HG02938 (cell line): ENCODE data around the gene MDK.
A peak's percentile ranks its signal among the peaks of the same experiment; 100 is the strongest.
"Not testable (repeated sequence)": the region's sequence is repeated elsewhere in the genome, so short reads cannot be mapped to it uniquely, and the experiment has no call there.

Experiments used
- ATAC-seq: cut with Tn5 transposase; IDR thresholded peaks from one replicate; pipeline ENCODE4 v1.9.1; 2021; ENCODE audit warnings: mild to moderate bottlenecking, moderate library complexity; ENCODE audit not compliant: unreplicated experiment

MDK gene

DNA sequence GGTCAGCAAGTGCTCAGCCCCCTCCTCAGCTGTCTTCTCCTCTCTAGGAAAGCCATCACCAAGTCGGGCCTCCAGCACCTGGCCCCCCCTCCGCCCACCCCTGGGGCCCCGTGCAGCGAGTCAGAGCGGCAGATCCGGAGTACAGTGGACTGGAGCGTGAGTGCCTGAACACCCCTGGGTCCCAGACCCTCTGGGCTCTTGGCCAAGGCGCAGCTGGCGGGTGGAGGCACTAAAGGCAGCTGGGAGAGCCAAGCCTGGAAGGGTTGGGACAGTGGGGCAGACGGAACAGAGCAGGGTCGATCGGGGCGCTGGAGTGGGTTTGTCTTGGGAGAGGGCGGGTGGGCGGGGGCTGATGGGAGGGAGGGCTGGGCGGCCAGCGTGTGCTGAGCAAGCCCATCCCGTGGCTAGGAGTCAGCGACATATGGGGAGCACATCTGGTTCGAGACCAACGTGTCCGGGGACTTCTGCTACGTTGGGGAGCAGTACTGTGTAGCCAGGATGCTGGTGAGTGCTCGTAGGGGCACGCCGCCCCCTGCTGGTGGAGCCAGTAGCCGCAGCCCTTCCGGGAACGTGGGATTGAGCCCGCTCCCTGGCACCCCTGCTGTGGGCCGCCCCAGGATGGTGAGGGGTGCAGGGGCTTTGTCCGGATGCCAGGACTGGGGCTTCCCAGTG lies 14.1 kb upstream of the MDK start:
- no peak for ATAC-seq

- no peak for ATAC-seq
Measured at GRCh38 chr11:46367916-46368267, 13.6 kb upstream of the MDK start.

DNA sequence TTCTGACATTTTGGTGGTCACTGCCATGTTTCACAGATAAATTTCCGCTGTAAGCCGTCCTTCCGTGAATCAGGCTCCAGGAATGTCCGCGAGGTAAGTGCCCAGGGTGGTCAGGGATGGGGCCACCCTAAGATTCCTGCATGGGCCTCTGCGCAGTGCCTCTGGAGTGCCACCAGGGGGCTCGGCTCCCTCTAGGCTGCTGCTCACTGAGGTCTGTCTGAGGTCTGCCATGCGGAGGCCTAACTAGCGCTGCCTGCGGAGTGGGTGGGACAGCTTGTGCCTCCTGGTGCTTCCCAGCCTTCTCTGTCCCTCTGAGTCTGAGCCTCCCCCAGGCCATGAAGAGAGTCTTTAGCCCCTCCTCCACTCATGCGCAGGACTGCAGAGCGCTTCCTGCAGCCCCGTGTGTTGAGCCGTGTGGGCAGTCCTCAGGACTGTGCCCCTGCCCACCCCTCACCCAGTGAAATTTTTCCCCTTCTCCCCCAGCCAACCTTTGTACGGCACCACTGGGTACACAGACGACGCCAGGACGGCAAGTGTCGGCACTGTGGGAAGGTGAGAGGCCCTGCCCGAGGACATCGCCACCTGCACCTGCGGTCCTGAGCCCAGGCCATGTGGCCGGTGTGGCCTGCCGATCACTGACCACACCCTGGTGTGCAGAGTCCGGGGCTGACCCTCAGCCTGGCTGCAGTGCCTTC lies 11.9 kb upstream of the MDK start:
- ATAC-seq, result peak; percentile 50

- ATAC-seq, result no peak
Measured at GRCh38 chr11:46370253-46370652, 11.2 kb upstream of the MDK start.

- ATAC-seq, result not testable (repeated sequence)
Measured at GRCh38 chr11:46371262-46371661, 10.2 kb upstream of the MDK start.

DNA sequence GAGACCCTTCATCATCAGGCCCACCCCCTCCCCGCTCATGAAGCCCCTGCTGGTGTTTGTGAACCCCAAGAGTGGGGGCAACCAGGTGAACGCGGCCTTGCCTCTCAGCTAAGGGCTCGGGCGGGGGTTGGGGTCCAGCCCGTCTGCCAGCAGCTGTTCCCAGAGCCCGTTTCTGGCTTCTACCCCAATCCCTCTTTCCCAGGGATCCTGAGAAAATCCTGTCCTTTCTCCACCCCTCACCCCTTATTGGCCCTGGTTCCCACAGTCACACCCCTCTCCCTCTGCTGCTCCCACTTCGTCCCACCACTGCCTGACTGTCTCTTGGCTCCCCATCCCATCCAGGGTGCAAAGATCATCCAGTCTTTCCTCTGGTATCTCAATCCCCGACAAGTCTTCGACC lies 9.4 kb upstream of the MDK start:
- ATAC-seq, result no peak

GRCh38 chr11:46372501-46372900 lies 9.0 kb upstream of the MDK start:
- not testable (repeated sequence) for ATAC-seq

DNA sequence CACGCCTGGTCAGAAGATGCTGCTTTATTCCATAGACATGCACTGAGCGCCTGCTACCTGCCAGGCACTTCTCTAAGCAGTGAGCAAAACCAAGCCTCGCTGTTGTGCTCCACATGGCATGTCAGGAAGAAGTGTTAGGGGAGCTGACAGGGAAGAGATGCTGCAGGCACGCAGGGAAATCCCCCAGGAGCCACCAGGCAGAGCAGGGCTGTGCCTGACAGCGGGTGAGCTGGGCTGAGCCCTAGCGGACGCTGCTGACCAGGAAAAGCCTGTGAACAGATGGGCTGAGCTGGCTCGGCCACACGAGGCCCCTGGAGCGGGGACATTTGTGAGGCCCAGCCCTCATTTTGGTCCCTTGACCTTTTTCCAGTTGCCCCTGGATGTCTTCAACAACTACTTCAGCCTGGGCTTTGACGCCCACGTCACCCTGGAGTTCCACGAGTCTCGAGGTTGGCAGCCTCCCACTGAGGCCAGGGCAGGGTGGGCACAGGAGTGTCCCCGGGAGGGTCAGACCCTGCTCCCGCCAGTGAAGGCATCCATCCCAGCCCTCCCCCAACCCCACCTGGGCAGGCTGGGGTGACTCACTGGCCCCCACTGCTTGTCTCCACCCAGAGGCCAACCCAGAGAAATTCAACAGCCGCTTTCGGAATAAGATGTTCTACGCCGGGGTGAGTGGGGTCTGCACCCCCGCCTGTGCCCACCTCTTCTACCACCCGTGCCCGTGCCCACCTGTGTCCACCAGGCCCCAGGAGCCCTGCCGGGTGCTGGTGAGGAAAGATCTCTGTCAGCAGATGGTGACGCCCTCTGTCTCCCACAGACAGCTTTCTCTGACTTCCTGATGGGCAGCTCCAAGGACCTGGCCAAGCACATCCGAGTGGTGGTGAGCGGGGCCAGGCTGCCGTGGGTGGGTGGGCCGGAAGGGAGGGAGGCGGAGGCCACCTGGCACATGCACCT lies 7.4 kb upstream of the MDK start:
- no peak for ATAC-seq

- ATAC-seq, result no peak
Measured at GRCh38 chr11:46374815-46375214, 6.7 kb upstream of the MDK start.

DNA sequence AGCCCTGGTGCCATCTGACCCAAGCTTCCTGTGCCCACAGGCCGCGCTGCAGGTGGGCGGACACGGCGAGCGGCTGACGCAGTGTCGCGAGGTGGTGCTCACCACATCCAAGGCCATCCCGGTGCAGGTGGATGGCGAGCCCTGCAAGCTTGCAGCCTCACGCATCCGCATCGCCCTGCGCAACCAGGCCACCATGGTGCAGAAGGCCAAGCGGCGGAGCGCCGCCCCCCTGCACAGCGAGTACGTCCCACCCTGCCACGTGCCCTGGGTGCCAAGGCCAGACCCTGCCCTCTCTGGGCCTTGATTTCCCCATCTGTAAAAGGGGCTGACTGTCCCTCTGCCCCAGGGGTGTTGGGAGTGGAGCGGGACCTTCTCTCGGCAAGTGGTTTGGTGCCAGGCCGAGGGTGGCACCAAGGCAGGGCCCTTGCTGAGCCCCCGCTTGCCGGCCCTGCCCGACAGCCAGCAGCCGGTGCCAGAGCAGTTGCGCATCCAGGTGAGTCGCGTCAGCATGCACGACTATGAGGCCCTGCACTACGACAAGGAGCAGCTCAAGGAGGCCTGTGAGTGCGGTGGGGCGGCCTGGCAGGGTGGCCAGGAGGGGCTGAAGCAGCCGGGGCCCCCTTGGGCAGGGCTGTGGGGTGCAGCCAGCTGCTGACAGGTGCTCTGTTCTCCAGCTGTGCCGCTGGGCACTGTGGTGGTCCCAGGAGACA lies 5.9 kb upstream of the MDK start:
- ATAC-seq, result no peak

DNA sequence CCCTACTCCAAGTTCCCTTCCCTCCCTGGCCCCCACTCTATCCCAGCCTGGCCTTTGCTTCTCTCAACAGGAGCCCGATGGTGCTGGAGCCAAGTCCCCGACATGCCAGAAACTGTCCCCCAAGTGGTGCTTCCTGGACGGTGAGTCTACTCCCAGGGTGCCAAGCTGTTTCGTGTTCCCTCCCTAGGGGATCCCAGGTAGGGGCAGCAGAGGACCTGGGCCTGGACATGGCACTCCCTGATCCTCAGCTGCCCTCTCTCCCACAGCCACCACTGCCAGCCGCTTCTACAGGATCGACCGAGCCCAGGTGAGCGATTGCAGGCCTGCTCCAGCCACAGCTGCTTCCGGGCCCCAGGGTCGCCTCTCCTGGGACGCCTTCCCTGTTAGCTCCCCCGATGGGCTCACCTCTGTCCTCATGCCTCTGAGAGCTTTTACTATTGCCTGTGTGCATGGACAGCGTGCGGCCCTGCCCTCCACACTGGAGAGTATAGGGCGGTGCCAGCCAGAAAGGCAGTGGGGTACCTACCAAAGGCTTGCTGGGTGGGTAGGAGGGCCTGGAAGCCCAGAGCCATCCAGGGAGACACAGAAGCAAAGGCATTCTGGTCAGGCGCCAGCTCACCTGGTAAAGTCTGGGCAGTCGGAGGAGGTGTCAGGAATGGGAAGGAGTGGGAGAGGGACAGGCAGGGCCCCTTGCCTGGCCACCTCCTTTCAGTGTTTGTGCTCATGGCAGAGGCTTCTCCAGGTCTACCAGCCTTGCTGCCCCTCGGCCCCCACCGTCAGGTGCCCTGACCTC lies 5.0 kb upstream of the MDK start:
- no peak for ATAC-seq

GRCh38 chr11:46377290-46377689 lies 4.2 kb upstream of the MDK start:
- ATAC-seq, result no peak

GRCh38 chr11:46377831-46378230 lies 3.6 kb upstream of the MDK start:
- ATAC-seq, result no peak

DNA sequence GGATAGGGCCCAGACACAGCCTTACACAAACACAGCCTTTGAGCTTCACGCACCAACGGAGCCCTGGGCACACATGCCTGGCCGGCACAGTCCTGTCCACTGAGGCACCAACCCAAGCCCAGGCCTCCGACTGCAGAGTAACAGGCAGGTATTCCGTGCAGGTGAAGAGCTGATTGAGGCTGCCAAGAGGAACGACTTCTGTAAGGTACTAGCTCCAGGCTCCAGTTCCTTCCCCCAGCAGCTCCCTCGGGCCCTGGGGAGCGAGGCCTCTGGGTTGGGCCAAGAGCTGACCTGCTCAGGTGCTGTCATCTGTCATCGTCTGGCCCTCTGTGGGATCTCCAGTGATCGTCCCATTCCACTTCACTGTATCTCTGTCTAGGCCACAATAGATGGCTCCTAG lies 3.2 kb upstream of the MDK start:
- no peak for ATAC-seq

DNA sequence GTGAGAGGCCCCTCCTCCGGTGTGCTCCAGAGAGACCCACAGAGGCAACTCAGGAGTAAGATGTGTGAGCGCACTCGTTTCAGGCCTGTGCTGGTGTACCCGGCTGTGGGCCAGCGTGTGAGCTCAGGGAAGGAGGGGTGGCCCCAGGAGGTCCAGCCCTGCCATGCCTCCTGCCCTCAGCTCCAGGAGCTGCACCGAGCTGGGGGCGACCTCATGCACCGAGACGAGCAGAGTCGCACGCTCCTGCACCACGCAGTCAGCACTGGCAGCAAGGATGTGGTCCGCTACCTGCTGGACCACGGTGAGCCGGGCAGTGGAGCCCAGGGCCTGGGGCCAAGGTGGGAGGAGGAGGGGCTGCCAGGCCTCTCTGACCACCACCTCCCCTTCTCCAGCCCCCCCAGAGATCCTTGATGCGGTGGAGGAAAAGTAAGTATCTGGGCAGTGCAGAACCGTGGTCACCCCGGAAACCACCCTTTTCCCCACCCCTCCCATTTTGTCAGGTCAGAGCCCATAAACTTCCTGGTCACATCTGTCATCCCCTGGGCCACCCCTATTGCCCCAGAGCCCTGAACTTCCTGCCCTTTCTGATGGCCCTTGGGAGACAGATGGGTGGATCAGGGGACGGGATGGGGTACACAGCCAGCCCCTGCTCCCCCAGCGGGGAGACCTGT lies 2.5 kb upstream of the MDK start:
- no peak for ATAC-seq

GRCh38 chr11:46379482-46380293 lies 1.8 kb upstream of the MDK start:
- not testable (repeated sequence) for ATAC-seq

DNA sequence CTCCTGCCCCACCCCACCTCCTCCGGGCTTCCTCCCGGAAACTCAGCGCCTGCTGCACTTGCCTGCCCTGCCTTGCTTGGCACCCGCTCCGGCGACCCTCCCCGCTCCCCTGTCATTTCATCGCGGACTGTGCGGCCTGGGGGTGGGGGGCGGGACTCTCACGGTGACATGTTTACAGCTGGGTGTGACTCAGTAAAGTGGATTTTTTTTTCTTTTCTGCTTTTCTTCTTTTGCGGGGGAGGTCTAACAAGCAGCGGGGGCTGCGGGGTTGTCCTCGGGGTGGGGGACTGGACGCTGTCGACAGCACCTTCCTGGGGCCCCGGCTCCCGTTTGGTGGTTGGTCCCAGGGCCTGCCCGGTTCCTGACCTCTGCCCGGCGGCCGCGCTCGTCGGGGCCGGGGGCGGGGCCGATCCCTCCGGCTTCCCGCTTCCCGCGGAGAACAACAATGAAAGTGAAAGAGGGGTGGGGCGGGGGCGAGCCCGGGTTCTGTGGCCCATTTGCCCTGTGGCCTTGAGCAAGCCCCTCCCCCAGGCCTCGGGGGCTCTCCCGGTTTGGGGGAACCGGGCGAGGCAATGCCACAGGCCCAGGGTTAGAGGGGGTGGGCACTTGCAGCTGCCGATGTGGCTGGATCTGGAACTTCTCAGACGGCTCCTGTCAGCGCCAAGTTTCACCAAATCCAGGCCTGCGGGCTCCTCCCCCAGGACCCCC lies 975 bp upstream of the MDK start:
- ATAC-seq, result no peak
